Stimulated activated CD4-positive, alpha-beta T cell treated with anti-CD3 and anti-CD28 coated beads, Interleukin-1b, Interleukin-23, amount 100 ng/mL, for 1 hour (primary cell): ENCODE data around the gene PRKCQ.

Experiments used
- DNase-seq, 2 donors: peaks; one replicate each; pipeline ENCODE4 v3.0.0-alpha.2; 2020; ENCODE audit warnings: low read depth in 2 of 2

Gene PRKCQ

GRCh38 chr10:6522230-6522629 is 57.8 kb downstream of the PRKCQ start:
- no peak for DNase-seq

- no peak for DNase-seq
Observed at GRCh38 chr10:6520138-6520537, 59.9 kb downstream of the PRKCQ start.

- no peak for DNase-seq
Observed at GRCh38 chr10:6518791-6519429, 61.2 kb downstream of the PRKCQ start.

GRCh38 chr10:6516929-6517284 is 63.2 kb downstream of the PRKCQ start:
- no peak for DNase-seq

- no peak for DNase-seq
Observed at GRCh38 chr10:6516281-6516928, 63.7 kb downstream of the PRKCQ start.

GRCh38 chr10:6514844-6515780 is 65.0 kb downstream of the PRKCQ start:
- no peak for DNase-seq

- no peak for DNase-seq
Observed at GRCh38 chr10:6514180-6514579, 65.9 kb downstream of the PRKCQ start.

DNA sequence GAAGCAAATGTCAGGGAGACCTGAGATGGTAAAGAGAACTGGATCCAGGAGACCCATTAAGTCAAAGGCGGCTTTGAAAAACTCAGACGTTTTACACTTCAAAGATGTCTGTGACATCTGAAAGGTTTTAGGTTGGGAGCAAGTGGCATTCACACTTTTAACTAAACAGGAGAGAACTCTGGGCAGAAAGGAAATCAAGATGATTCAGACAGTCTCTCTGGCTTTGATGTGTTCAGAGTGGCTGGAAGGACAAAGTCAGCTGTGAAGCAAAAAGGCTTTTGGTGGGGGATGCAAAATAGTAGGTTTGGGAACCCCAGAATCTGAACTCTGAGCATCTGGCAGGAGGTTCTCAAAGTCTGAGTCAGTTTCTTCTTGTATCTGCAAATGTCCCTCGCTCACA is 66.6 kb downstream of the PRKCQ start:
- peak in 1 of 2 donors; percentile 7 for DNase-seq

GRCh38 chr10:6512182-6512581 is 67.9 kb downstream of the PRKCQ start:
- DNase-seq, result no peak

GRCh38 chr10:6511347-6511746 is 68.7 kb downstream of the PRKCQ start:
- DNase-seq, result no peak

DNA sequence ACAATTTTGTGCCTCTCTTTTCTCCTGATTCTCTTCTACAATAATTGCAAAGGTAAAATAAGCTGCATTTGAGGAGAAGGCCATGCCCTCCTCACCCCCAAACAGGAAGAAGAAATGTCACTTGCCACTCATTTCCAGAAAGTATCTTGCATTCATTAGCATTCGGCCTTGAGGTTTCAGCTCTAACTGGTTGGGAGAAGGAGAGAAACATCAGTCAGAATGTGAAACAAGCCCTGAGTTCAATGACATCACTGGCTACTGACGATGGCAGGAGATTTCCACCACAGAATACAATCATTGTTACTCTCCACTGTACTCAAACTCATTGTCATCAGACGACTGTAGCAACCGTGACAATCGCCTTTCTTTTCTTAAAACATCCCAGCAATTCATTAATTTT is 72.8 kb downstream of the PRKCQ start:
- DNase-seq, result no peak

GRCh38 chr10:6505300-6505699 is 74.8 kb downstream of the PRKCQ start:
- no peak for DNase-seq

DNA sequence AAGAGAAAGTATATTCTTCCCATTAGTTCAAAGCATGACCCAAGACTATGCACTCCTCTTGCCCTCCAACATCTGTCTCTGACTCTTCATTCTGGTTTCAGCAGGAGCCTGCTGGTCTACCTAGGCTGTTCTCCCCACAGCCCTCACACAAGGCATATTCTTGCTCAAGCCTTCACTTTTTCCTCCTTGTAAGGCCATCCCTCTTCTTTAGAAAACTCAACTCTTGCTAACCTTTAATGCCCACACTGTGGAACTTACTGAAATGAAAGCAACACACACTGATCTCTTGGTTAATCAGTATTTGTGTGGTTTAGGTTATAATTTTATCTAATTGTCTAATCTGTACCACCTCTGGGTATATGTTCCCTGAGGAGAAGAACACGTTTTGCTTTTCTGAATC is 75.8 kb downstream of the PRKCQ start:
- no peak for DNase-seq

DNA sequence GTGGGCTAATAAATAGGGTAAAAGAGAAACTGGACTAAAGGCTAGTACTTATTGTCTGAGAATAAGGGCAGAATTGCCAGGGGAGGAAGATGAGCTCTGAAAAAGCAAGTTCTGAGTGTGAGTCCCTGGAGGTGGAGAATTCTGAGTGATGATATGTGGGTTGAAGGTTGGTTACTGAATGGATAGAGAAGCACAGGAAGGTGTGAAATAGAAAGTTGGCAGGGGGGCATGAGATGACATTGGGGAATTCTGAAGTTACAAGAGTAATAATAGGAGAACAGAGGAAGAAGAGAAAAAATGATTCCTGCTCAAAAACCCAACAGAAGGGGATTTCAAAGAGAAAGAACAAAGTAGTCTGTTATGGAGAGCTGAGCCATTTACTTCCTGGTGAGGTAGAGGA is 76.9 kb downstream of the PRKCQ start:
- DNase-seq, result no peak

GRCh38 chr10:6501931-6502330 is 78.1 kb downstream of the PRKCQ start:
- DNase-seq, result no peak

DNA sequence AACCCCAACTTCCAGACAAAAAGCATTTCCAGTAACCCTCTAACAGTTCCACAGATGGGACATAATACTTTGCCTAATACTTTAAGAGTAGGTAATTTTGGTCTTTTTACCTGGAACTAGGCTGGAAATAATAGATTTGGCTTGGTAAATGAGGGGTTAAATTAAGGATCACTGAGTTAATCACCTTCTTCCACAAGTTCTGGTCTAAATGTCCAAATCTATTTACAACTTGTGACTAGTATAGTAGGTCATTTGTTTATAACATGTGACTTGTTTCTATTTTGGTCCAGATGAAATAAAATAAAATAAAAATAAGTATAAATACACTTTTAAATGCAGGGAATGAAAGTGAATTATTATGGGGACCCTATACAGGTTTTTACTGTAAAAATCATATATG is 80.1 kb downstream of the PRKCQ start:
- no peak for DNase-seq

- DNase-seq, result no peak
Observed at GRCh38 chr10:6498771-6499170, 81.3 kb downstream of the PRKCQ start.

DNA sequence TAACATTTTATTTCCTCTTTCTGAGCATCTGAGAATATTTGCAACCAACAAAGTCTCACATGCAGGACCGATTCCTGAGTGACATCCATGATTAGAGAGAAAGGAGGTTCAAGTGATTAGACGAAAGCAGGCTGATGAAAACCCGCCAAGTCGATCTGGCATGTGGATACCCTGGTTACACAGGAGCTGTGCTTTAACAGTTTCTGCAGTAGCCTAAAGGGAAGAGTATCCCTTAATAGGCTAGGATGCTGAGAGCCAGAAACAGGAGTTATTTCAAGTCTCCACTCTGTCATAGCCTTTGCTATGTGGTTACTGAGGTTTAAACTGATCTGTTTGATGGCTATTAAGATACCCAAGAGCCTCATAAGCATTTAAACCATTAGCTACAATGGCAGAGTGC is 82.5 kb downstream of the PRKCQ start:
- DNase-seq, result no peak

- peak in 1 of 2 donors; percentile 16 for DNase-seq
Observed at GRCh38 chr10:6494936-6495592, 85.0 kb downstream of the PRKCQ start.

DNA sequence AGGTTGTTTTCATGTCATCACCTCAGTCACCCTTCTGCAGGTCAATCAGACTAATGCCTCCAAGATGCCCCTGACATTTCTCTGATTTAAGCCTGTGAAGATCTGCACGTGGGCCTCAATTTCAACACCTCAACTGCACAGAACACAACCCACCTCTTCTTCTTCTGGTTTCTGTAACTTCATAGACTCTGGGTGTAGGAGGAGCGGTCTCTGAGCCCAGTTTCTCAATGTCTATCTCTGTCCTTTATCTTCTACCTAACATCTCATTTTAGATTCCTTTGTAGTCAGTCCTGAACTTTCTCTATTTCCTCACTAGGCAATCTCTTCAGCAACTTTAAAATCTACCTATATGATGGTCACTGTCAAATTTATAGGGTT is 85.6 kb downstream of the PRKCQ start:
- DNase-seq, result no peak

DNA sequence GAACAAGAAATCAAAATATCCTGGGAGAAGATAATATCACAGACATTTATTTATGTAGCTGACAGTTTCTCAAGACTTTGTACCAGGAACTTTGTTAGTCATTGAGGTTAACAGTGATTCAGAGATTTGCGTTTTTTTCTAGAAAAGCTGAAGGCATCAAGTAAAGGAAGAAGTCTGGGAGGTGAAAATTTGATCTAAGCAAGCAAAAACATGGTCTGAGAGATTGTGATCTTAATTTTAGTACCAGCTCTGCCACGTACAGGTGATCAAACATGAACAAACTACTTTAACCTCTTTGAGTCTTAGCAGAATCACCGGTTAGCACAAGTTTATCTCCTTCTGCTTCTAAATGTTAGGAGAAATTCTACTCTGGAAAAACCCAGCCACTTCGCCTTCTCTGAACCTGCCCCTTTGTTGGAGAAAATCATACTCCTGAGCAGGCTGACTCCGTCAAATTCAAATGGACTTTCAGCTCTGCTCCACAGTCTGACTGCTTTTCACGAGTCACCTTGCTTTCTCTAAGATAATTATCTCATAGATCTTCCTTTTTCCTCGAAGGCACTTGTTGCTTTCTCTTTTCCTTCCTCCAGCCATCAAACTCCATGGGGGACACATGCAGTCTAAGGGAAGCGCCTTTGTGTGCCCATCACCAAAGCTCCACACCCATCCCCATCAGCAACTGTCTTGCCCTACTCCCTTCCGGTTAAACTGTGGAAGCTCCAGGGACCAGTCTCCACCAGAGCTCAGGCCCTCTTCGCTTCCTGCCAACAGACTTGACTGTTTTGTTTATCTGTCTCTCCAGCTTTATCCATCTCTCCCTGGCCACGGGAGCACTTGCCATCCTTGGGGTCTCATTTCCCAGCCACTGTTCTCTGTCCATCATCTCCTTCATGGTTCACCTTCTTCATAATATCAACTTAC is 86.3 kb downstream of the PRKCQ start:
- no peak for DNase-seq
